ENCODE measurements around the gene ZPBP2.

ZPBP2 gene

GRCh38 chr17:39836117-39836516 is 31.9 kb upstream of the ZPBP2 start:
- TF ChIP-seq ARNTL (CRISPR knock-in tag; IDR thresholded peaks at IDR 0.05; ENCODE audit: borderline replicate concordance, low read depth) (no peak), GLIS3 (CRISPR knock-in tag; IDR thresholded peaks at IDR 0.05) (no peak), CSRNP3 (CRISPR knock-in tag; IDR thresholded peaks at IDR 0.05) (no peak), ISL1 (CRISPR knock-in tag; IDR thresholded peaks at IDR 0.05) (no peak), ESRRG (CRISPR knock-in tag; IDR thresholded peaks at IDR 0.05) (no peak), ZFP3 (CRISPR knock-in tag; IDR thresholded peaks at IDR 0.05) (no peak), BACH2 (CRISPR knock-in tag; IDR thresholded peaks at IDR 0.05; ENCODE audit: borderline replicate concordance) (no peak), ZNF565 (CRISPR knock-in tag; conservative IDR thresholded peaks at IDR 0.05; ENCODE audit: low read depth) (no peak), PPARA (CRISPR knock-in tag; IDR thresholded peaks at IDR 0.05; ENCODE audit: borderline replicate concordance) (no peak), RARB (CRISPR knock-in tag; IDR thresholded peaks at IDR 0.05) (no peak), SNAI2 (CRISPR knock-in tag; IDR thresholded peaks at IDR 0.05) (no peak), TOX (CRISPR knock-in tag; IDR thresholded peaks at IDR 0.05; ENCODE audit: borderline replicate concordance) (no peak), CREB5 (CRISPR knock-in tag; IDR thresholded peaks at IDR 0.05; ENCODE audit: low read depth) (no peak), ZC3H10 (CRISPR knock-in tag; IDR thresholded peaks at IDR 0.05) (no peak)
- TF ChIP-seq, protein P1, sequence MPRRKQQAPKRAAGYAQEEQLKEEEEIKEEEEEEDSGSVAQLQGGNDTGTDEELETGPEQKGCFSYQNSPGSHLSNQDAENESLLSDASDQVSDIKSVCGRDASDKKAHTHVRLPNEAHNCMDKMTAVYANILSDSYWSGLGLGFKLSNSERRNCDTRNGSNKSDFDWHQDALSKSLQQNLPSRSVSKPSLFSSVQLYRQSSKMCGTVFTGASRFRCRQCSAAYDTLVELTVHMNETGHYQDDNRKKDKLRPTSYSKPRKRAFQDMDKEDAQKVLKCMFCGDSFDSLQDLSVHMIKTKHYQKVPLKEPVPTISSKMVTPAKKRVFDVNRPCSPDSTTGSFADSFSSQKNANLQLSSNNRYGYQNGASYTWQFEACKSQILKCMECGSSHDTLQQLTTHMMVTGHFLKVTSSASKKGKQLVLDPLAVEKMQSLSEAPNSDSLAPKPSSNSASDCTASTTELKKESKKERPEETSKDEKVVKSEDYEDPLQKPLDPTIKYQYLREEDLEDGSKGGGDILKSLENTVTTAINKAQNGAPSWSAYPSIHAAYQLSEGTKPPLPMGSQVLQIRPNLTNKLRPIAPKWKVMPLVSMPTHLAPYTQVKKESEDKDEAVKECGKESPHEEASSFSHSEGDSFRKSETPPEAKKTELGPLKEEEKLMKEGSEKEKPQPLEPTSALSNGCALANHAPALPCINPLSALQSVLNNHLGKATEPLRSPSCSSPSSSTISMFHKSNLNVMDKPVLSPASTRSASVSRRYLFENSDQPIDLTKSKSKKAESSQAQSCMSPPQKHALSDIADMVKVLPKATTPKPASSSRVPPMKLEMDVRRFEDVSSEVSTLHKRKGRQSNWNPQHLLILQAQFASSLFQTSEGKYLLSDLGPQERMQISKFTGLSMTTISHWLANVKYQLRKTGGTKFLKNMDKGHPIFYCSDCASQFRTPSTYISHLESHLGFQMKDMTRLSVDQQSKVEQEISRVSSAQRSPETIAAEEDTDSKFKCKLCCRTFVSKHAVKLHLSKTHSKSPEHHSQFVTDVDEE (CRISPR knock-in tag; IDR thresholded peaks at IDR 0.05) = no peak
- TF ChIP-seq, protein P2, sequence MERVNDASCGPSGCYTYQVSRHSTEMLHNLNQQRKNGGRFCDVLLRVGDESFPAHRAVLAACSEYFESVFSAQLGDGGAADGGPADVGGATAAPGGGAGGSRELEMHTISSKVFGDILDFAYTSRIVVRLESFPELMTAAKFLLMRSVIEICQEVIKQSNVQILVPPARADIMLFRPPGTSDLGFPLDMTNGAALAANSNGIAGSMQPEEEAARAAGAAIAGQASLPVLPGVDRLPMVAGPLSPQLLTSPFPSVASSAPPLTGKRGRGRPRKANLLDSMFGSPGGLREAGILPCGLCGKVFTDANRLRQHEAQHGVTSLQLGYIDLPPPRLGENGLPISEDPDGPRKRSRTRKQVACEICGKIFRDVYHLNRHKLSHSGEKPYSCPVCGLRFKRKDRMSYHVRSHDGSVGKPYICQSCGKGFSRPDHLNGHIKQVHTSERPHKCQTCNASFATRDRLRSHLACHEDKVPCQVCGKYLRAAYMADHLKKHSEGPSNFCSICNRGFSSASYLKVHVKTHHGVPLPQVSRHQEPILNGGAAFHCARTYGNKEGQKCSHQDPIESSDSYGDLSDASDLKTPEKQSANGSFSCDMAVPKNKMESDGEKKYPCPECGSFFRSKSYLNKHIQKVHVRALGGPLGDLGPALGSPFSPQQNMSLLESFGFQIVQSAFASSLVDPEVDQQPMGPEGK (CRISPR knock-in tag; IDR thresholded peaks at IDR 0.05; ENCODE audit: borderline replicate concordance) = no peak
- ATAC-seq = no peak

DNA sequence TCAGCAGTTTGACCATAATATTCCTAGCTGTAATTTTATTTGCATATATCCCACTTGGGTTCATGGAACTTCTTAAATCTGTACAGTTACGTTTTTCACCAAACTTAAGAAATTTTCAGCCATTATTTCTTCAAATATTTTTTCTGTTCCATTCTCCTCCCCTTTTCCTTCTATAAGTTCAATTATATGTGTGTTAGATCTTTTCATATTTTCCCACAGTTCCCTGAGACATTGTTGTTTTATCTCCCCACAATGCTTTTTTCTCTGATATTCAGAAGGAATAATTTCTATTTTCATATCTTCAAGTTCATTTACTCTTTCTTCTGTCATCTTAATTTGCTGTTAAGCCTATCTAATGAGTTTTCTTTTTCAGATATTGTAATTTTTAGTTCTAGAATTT is 29.9 kb upstream of the ZPBP2 start:
- ATAC-seq = no peak
- TF ChIP-seq ESRRG (CRISPR knock-in tag; IDR thresholded peaks at IDR 0.05) = no peak
- TF ChIP-seq ZNF565 (CRISPR knock-in tag; conservative IDR thresholded peaks at IDR 0.05; ENCODE audit: low read depth) = no peak
- no peak for TF ChIP-seq ZFP3 (CRISPR knock-in tag; IDR thresholded peaks at IDR 0.05)
- no peak for TF ChIP-seq ZNF70 (CRISPR knock-in tag; IDR thresholded peaks at IDR 0.05)
- no peak for TF ChIP-seq OSR1 (CRISPR knock-in tag; IDR thresholded peaks at IDR 0.05)

DNA sequence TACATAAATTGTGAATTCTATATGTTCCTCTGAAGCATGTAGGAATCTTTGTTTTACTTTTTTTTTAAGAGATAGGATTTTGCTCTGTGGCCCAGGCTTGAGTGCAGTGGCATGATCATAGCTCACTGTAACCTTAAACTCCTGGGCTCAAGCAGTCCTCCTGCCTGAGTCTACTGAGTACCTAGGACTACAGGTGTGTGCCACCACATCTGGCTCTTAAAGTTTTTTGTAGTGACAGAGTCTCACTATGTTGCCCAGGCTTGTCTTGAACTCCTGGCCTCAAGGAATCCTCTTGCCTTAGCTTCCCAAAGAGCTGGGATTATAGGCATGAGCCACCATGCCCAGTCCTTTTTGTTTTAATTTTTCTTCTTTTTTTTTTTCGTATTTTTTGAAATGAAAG is 29.2 kb upstream of the ZPBP2 start:
- TF ChIP-seq SNAI2 (CRISPR knock-in tag; IDR thresholded peaks at IDR 0.05) (no peak), CSDC2 (CRISPR knock-in tag; IDR thresholded peaks at IDR 0.05) (no peak), TCF4 (CRISPR knock-in tag; IDR thresholded peaks at IDR 0.05; ENCODE audit: borderline replicate concordance) (no peak), ZFP30 (CRISPR knock-in tag; IDR thresholded peaks at IDR 0.05) (no peak), ZFP3 (CRISPR knock-in tag; IDR thresholded peaks at IDR 0.05) (no peak), OSR1 (CRISPR knock-in tag; IDR thresholded peaks at IDR 0.05) (no peak)
- no peak for ATAC-seq

DNA sequence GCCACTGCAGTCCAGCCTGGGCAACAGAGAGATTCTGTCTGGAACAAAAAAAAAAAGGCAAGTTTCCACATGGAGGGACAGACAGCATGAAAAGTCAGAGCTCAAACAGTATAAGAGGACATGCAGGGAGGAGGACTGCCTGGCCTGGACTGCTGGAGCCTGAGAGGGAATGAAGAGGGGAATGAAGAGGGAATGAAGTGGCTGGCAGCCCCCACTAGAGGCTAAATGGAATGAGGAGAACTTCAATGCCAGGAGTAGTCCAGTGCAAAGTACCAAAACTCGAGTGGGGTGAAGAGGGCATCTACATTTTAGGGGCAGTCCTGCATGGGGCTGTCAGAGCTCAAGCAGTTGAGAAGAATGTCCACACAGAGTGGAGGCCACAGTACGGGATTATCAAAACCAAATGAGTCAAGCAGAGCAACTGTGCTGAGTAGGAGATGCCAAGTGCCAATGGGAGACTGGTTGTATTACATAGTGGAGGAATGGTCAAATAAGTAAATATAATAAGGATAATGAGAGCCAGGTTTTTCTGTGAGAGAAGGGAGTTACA is 26.8 kb upstream of the ZPBP2 start:
- no peak for ATAC-seq
- TF ChIP-seq CREB5 (CRISPR knock-in tag; IDR thresholded peaks at IDR 0.05; ENCODE audit: low read depth) (no peak), ZNF565 (CRISPR knock-in tag; conservative IDR thresholded peaks at IDR 0.05; ENCODE audit: low read depth) (no peak), GLIS3 (CRISPR knock-in tag; IDR thresholded peaks at IDR 0.05) (no peak), TOX (CRISPR knock-in tag; IDR thresholded peaks at IDR 0.05; ENCODE audit: borderline replicate concordance) (no peak)
- TF ChIP-seq, protein P2 (CRISPR knock-in tag; IDR thresholded peaks at IDR 0.05; ENCODE audit: borderline replicate concordance) = no peak

Measured in SK-N-SH treated with all-trans-retinoic acid at 6 μM for 48 hours (cell line).